Thyroid gland (tissue), 4 donors: Measurements from ENCODE around the gene TRMT1.

Source experiments
- CTCF ChIP-seq, 6 experiments: fragments of 200-600 bp in 3 of 6; fragments of 450-650 bp in 3 of 6; sonication (generic) in 3 of 6; IDR thresholded peaks; one replicate each; pipeline ENCODE4 v1.5.1; 2016 to 2019; ENCODE audit warnings: antibody characterized with exemption in 6 of 6, mild to moderate bottlenecking in 2 of 6, inconsistent platforms in 1 of 6, moderate library complexity in 1 of 6
- POLR2A ChIP-seq, 2 donors: fragments of 450-650 bp; IDR thresholded peaks; one replicate each; pipeline ENCODE4 v1.6.1; 2017; ENCODE audit warnings: antibody characterized with exemption in 2 of 2, mild to moderate bottlenecking in 2 of 2, moderate library complexity in 1 of 2

- TF ChIP-seq CTCF (IDR thresholded peaks at IDR 0.05) (no peak), POLR2A (IDR thresholded peaks at IDR 0.05) (no peak)
These were observed 16.1 kb upstream of the TRMT1 start for GRCh38 chr19:13132471-13133180.
